Esophagus squamous epithelium (tissue), 5 donors: ENCODE measurements around the gene GSC. TPM values are rescaled to one million over a fixed set of nuclear protein-coding genes. Genes with fewer than 3 reads are reported as not detected.
"Not testable (repeated sequence)": the region's sequence is repeated elsewhere in the genome, so short reads cannot be mapped to it uniquely, and the experiment has no call there.

ENCODE experiments used
- DNase-seq: peaks from one replicate; lab custom pipeline; 2025; lab: John Stamatoyannopoulos, UW
- H3K27ac ChIP-seq, 4 donors: fragments of 200-600 bp; sonication (generic); one replicate each; pipeline ENCODE4 v1.5.1; 2016 to 2019; ENCODE audit warnings: mild to moderate bottlenecking in 1 of 4
- H3K27me3 ChIP-seq, 4 donors: fragments of 200-600 bp; sonication (generic); 1 replicate in 3 of 4; 2 replicates in 1 of 4; pipeline versions ENCODE4 v1.5.1 to v1.6.0; 2017 to 2021; ENCODE audit warnings: antibody characterized with exemption in 1 of 4
- H3K36me3 ChIP-seq, 3 donors: fragments of 200-600 bp; sonication (generic); one replicate each; pipeline ENCODE4 v1.5.1; 2016 to 2019
- H3K4me1 ChIP-seq, 3 donors: fragments of 200-600 bp; sonication (generic); one replicate each; pipeline ENCODE4 v1.5.1; 2017 to 2019
- H3K4me3 ChIP-seq, 4 donors: fragments of 200-600 bp; sonication (generic); 1 replicate in 3 of 4; 2 replicates in 1 of 4; pipeline ENCODE4 v1.5.1; 2016 to 2019; ENCODE audit warnings: mild to moderate bottlenecking in 2 of 4, moderate library complexity in 1 of 4
- H3K9me3 ChIP-seq, 3 donors: fragments of 200-600 bp; sonication (generic); one replicate each; pipeline ENCODE4 v1.5.1; 2016 to 2019
- CTCF ChIP-seq, 6 experiments: fragments of 450-650 bp in 4 of 6; fragments of 200-600 bp in 2 of 6; sonication (generic) in 2 of 6; IDR thresholded peaks; one replicate each; pipeline ENCODE4 v1.5.1; 2016 to 2019; ENCODE audit warnings: antibody characterized with exemption in 6 of 6, mild to moderate bottlenecking in 4 of 6, moderate library complexity in 4 of 6
- POLR2A ChIP-seq, 4 donors: fragments of 450-650 bp; IDR thresholded peaks; one replicate each; pipeline ENCODE4 v1.6.1; 2017; ENCODE audit warnings: antibody characterized with exemption in 4 of 4, mild to moderate bottlenecking in 4 of 4, moderate library complexity in 3 of 4
- WGBS, 2 donors: methylation state at CpG; one replicate each; pipeline ENCODE4 v1.1.5; 2018; 5-methylcytosine and 5-hydroxymethylcytosine counted together
- intact Hi-C: fragments of 100-400 bp; cut with DNase I; formaldehyde crosslinking; loops from one replicate; pipeline ENCODE4 v1.15.0; 2022
- total RNA-seq, 4 donors: library from RNA; depleted of rRNA; stranded (reverse); fragments of >200 nt; gene quantifications; one replicate each; pipeline ENCODE4 v1.1.0, GENCODE V29; 2016
- donor health status: DM: yes; HTN: yes; CAD: no.

Gene GSC
- total RNA-seq, 4 donors from 2014 or later, result 0.38 TPM; not detected in 3

- no peak for DNase-seq
- TF ChIP-seq CTCF (IDR thresholded peaks at IDR 0.05), result no peak
- H3K27me3 ChIP-seq, result peaks cover 0 to 19% (median 0%) of the 10 kb centered on the region in 4 donors
- no peak overlapping the region for H3K4me3 ChIP-seq
- H3K9me3 ChIP-seq, result no peaks in the 10 kb centered on the region
- intact Hi-C loops, result no loop called here
- H3K36me3 ChIP-seq, result no peaks in the 10 kb centered on the region
- H3K4me1 ChIP-seq, result no peaks in the 10 kb centered on the region
- H3K27ac ChIP-seq, result no peak overlapping the region
- WGBS, 2 donors, result 72 to 75% methylated on average over 11 of the region's 11 CpGs
These were observed 18.6 kb downstream of the GSC start for GRCh38 chr14:94751321-94751720.

DNA sequence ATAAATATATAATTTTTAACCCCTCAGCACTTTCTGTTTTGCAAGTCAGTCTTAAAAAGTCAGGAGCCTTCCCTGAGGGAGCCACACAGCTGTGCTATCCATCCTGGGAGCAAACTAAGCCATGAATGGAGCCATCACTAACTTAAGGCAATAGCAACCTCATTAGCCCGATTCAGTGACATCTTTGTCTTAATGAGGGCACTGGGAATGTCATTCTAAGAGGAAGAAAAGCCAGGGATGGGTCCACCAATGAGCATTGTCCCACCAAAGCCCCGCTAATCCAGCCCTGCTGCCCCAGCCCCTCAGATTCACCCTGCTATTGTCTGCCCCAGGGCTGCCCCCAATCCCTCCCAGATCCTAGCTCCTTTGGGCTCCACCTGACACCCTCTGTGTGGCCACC lies 19.5 kb downstream of the GSC start:
- Histone ChIP-seq H3K36me3 (no peaks in the 10 kb centered on the region), H3K27me3 (peaks cover 0 to 19% (median 0%) of the 10 kb centered on the region in 4 donors), H3K9me3 (no peaks in the 10 kb centered on the region), H3K4me1 (no peaks in the 10 kb centered on the region), H3K4me3 (no peak overlapping the region), H3K27ac (no peak overlapping the region)
- TF ChIP-seq CTCF (IDR thresholded peaks at IDR 0.05) (no peak), POLR2A (IDR thresholded peaks at IDR 0.05) (no peak)
- intact Hi-C loops, result no loop called here
- WGBS, 2 donors, result 57 to 67% methylated on average over 1 to 2 of the region's 2 CpGs
- no peak for DNase-seq

GRCh38 chr14:94748667-94749347 lies 21.1 kb downstream of the GSC start:
- Histone ChIP-seq H3K27me3 (peaks cover 0 to 26% (median 0%) of the 10 kb centered on the region in 4 donors), H3K4me3 (no peak overlapping the region), H3K9me3 (no peaks in the 10 kb centered on the region), H3K27ac (no peak overlapping the region), H3K36me3 (no peaks in the 10 kb centered on the region), H3K4me1 (no peaks in the 10 kb centered on the region)
- intact Hi-C loops, result no loop called here
- 21 to 35% methylated on average over 11 of the region's 11 CpGs for WGBS, 2 donors
- TF ChIP-seq CTCF (IDR thresholded peaks at IDR 0.05) (peak in 2 of 6 experiments; percentile 7 to 44), POLR2A (IDR thresholded peaks at IDR 0.05) (no peak)
- no peak for DNase-seq

GRCh38 chr14:94747739-94748138 lies 22.2 kb downstream of the GSC start:
- Histone ChIP-seq H3K36me3 (no peaks in the 10 kb centered on the region), H3K27me3 (peaks cover 0 to 32% (median 0%) of the 10 kb centered on the region in 4 donors), H3K27ac (no peak overlapping the region), H3K4me3 (no peak overlapping the region), H3K4me1 (no peaks in the 10 kb centered on the region), H3K9me3 (no peaks in the 10 kb centered on the region)
- intact Hi-C loops, result no loop called here
- DNase-seq, result no peak
- 55 to 83% methylated on average over 3 of the region's 3 CpGs for WGBS, 2 donors
- no peak for TF ChIP-seq POLR2A (IDR thresholded peaks at IDR 0.05)
- TF ChIP-seq CTCF (IDR thresholded peaks at IDR 0.05), result no peak

DNA sequence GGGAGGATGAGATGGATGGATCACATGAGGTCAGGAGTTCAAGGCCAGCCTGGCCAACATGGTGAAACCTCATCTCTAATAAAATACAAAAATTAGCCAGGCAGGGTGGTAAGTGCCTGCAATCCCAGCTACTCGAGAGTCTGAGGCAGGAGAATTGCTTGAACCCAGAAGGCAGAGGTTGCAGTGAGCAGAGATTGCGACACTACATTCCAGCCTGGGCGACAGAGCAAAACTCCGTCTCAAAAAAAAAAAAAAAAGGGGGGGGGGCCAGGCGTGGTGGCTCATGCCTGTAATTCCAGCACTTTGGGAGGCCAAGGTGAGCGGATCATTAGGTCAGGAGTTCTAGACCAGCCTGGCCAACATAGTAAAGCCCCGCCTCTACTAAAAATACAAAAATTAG lies 22.8 kb downstream of the GSC start:
- 67 to 73% methylated on average over 5 of the region's 7 CpGs for WGBS, 2 donors
- H3K4me3 ChIP-seq, intact Hi-C loops, H3K9me3 ChIP-seq, DNase-seq, H3K36me3 ChIP-seq, H3K27ac ChIP-seq, H3K4me1 ChIP-seq: not testable (repeated sequence)
- peaks cover 0 to 32% (median 0%) of the 10 kb centered on the region in 4 donors for H3K27me3 ChIP-seq
